Neural cell (in vitro differentiated cells): ENCODE measurements around the gene PTPRT.

ENCODE experiments used
- EZH2 ChIP-seq: fragments of 200-600, 300-800 bp; shearing (Covaris generic), sonication (generic); IDR thresholded peaks from 2 replicates; pipeline ENCODE4 v1.6.1; 2014; ENCODE audit warnings: antibody characterized with exemption, low read length, borderline replicate concordance, mild to moderate bottlenecking; ENCODE audit not compliant: insufficient read depth, poor library complexity, severe bottlenecking
- POLR2AphosphoS5 ChIP-seq: IDR thresholded peaks from 2 replicates; pipeline ENCODE4 v1.6.1; 2012
- TAF1 ChIP-seq: IDR thresholded peaks from 2 replicates; pipeline ENCODE4 v1.6.1; 2012; ENCODE audit warnings: low read depth
- TF ChIP-seq, protein P1 (sequence below): fragments of 450-650 bp; IDR thresholded peaks from 2 replicates; pipeline ENCODE4 v1.5.1; 2014; ENCODE audit warnings: antibody characterized with exemption, mild to moderate bottlenecking, moderate library complexity; ENCODE audit not compliant: poor library complexity, severe bottlenecking

DNA sequence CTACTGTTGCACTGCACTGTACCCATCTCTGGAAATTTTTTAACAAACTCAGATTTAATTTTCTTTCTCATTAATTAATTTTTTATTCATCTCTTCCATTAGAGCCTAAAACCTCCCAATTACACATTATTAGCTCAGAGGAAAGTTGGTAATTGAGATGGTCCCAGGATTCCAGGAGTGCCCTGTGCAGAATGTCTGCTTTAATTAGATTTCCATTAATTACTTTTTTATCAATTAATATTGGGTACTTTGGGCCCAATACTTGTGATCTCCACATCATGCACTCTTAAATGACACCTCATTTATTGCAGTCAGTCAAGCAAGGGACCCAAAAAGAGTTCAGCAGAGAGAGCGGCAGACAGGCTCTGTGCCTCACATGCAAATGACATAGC is 232.0 kb downstream of the PTPRT start:
- TF ChIP-seq EZH2 (no peak), TAF1 (no peak), POLR2AphosphoS5 (no peak)
- TF ChIP-seq, protein P1, sequence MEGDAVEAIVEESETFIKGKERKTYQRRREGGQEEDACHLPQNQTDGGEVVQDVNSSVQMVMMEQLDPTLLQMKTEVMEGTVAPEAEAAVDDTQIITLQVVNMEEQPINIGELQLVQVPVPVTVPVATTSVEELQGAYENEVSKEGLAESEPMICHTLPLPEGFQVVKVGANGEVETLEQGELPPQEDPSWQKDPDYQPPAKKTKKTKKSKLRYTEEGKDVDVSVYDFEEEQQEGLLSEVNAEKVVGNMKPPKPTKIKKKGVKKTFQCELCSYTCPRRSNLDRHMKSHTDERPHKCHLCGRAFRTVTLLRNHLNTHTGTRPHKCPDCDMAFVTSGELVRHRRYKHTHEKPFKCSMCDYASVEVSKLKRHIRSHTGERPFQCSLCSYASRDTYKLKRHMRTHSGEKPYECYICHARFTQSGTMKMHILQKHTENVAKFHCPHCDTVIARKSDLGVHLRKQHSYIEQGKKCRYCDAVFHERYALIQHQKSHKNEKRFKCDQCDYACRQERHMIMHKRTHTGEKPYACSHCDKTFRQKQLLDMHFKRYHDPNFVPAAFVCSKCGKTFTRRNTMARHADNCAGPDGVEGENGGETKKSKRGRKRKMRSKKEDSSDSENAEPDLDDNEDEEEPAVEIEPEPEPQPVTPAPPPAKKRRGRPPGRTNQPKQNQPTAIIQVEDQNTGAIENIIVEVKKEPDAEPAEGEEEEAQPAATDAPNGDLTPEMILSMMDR, result no peak
